ENCODE measurements around the gene KRT86.
A peak's percentile ranks its signal among the peaks of the same experiment; 100 is the strongest.

Gene KRT86

DNA sequence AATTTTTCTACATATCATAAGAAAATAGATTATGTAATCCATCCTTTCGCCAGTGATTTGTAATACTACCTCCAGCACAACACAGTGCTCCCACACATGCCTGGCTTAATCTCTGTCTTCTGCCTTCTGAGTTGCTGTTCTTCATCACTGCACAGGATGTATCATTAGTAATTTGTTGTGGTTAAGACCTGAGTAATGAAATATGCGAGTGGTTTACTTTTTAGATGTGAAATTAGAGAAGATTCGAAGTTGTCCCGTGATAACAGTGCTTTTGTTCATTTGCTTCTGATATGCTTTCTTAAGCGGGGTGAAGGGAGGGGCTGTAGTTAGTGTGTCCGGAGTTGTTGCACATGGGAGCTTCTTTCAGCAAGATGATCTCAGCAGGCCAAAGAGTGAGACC, 74.8 kb downstream of the KRT86 start:
- ChIA-PET POLR2A (no interaction called here), CTCF (interaction anchor here (0.7 to 2.0 kb wide), 8 partner anchors 10 to 531 kb away, joined by 3 to 8 read pairs (median 3); no protein-coding TSS in a partner anchor)
- Histone ChIP-seq H3K27ac (ENCODE audit: extremely low read depth, low read depth, low read length) (no peak overlapping the region), H3K36me3 (ENCODE audit: control insufficient read depth in 2 of 2, insufficient read depth in 1 of 2, low read length in 2 of 2) (no peaks in the 10 kb centered on the region), H3K9me3 (ENCODE audit: control insufficient read depth, insufficient read depth, low read depth, low read length) (no peaks in the 10 kb centered on the region), H3K4me1 (ENCODE audit: control insufficient read depth, insufficient read depth, low read length) (peaks cover 3% of the 10 kb centered on the region; the same call in 1 of the 2 replicates), H3K4me3 (ENCODE audit: low read depth, low read length) (no peak overlapping the region)
- TF ChIP-seq ZNF239 (tag by site-specific recombination; IDR thresholded peaks at IDR 0.05) (no peak), ZBTB17 (tag by site-specific recombination; IDR thresholded peaks at IDR 0.05) (0 out of 2 replicates have a peak, but pooled peaks have one; percentile 19)

DNA sequence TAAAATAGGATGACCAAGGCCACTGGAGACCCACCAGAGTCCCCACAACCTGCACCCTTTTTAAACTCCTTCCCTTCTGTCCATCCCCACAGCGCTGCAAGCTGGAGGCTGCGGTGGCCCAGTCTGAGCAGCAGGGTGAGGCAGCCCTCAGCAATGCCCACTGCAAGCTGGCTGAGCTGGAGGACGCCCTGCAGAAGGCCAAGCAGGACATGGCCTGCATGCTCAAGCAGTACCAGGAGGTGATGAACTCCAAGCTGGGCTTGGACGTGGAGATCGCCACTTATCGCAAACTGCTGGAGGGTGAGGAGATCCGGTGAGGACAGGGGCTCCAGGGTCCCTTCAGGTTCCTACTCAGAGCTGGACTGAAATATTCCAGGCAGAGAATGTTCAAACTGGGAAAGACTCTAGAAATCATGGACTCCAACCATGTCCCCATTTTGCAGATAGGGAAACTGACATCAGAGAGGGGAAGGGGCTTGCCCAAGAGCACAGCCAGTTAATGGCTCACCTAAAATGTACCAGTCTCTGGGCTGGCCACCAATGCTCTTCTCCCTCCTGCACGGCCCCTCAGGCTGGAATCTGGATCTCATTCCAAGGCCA, 75.7 kb downstream of the KRT86 start:
- TF ChIP-seq ZSCAN23 (tag by site-specific recombination; IDR thresholded peaks at IDR 0.05), result no peak
- TF ChIP-seq ZNF768 (tag by site-specific recombination; IDR thresholded peaks at IDR 0.05), result no peak
- TF ChIP-seq ZNF223 (tag by site-specific recombination; IDR thresholded peaks at IDR 0.05), result no peak
- no peak for TF ChIP-seq ZBTB8A (tag by site-specific recombination; IDR thresholded peaks at IDR 0.05)
- TF ChIP-seq, protein P1, sequence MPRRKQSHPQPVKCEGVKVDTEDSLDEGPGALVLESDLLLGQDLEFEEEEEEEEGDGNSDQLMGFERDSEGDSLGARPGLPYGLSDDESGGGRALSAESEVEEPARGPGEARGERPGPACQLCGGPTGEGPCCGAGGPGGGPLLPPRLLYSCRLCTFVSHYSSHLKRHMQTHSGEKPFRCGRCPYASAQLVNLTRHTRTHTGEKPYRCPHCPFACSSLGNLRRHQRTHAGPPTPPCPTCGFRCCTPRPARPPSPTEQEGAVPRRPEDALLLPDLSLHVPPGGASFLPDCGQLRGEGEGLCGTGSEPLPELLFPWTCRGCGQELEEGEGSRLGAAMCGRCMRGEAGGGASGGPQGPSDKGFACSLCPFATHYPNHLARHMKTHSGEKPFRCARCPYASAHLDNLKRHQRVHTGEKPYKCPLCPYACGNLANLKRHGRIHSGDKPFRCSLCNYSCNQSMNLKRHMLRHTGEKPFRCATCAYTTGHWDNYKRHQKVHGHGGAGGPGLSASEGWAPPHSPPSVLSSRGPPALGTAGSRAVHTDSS (tag by site-specific recombination; IDR thresholded peaks at IDR 0.05), result no peak
- TF ChIP-seq HOXA7 (CRISPR knock-in tag; IDR thresholded peaks at IDR 0.05; ENCODE audit: borderline replicate concordance), result no peak
- TF ChIP-seq AEBP2 (tag by site-specific recombination; IDR thresholded peaks at IDR 0.05; ENCODE audit: borderline replicate concordance), result no peak
- TF ChIP-seq ZNF514 (tag by site-specific recombination; IDR thresholded peaks at IDR 0.05), result no peak
- TF ChIP-seq ZNF174 (tag by site-specific recombination; IDR thresholded peaks at IDR 0.05), result no peak
- TF ChIP-seq, protein P2, sequence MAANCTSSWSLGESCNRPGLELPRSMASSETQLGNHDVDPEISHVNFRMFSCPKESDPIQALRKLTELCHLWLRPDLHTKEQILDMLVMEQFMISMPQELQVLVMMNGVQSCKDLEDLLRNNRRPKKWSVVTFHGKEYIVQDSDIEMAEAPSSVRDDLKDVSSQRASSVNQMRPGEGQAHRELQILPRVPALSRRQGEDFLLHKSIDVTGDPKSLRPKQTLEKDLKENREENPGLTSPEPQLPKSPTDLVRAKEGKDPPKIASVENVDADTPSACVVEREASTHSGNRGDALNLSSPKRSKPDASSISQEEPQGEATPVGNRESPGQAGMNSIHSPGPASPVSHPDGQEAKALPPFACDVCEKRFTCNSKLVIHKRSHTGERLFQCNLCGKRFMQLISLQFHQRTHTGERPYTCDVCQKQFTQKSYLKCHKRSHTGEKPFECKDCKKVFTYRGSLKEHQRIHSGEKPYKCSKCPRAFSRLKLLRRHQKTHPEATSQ (tag by site-specific recombination; IDR thresholded peaks at IDR 0.05), result no peak
- peaks cover 3% of the 10 kb centered on the region; the same call in 1 of the 2 replicates for H3K4me1 ChIP-seq (ENCODE audit: control insufficient read depth, insufficient read depth, low read length)
- POLR2A ChIA-PET, result no interaction called here
- H3K4me3 ChIP-seq (ENCODE audit: low read depth, low read length), result no peak overlapping the region
- no peaks in the 10 kb centered on the region for H3K36me3 ChIP-seq (ENCODE audit: control insufficient read depth in 2 of 2, insufficient read depth in 1 of 2, low read length in 2 of 2)
- CTCF ChIA-PET, result interaction anchor here (0.6 to 3.5 kb wide), 8 partner anchors 8 to 184 kb away, joined by 3 to 13 read pairs (median 3); no protein-coding TSS in a partner anchor
- no peaks in the 10 kb centered on the region for H3K9me3 ChIP-seq (ENCODE audit: control insufficient read depth, insufficient read depth, low read depth, low read length)
- no peak overlapping the region for H3K27ac ChIP-seq (ENCODE audit: extremely low read depth, low read depth, low read length)

- ChIA-PET POLR2A (no interaction called here), CTCF (interaction anchor here (0.6 to 3.5 kb wide), 9 partner anchors 11 to 194 kb away, joined by 3 to 13 read pairs (median 4); no protein-coding TSS in a partner anchor)
- Histone ChIP-seq H3K4me1 (ENCODE audit: control insufficient read depth, insufficient read depth, low read length) (peaks cover 3% of the 10 kb centered on the region; the same call in 1 of the 2 replicates), H3K4me3 (ENCODE audit: low read depth, low read length) (no peak overlapping the region), H3K27ac (ENCODE audit: extremely low read depth, low read depth, low read length) (no peak overlapping the region), H3K36me3 (ENCODE audit: control insufficient read depth in 2 of 2, insufficient read depth in 1 of 2, low read length in 2 of 2) (no peaks in the 10 kb centered on the region), H3K9me3 (ENCODE audit: control insufficient read depth, insufficient read depth, low read depth, low read length) (no peaks in the 10 kb centered on the region)
- TF ChIP-seq ZNF660 (tag by site-specific recombination; IDR thresholded peaks at IDR 0.05) (no peak), HOXD13 (CRISPR knock-in tag; IDR thresholded peaks at IDR 0.05; ENCODE audit: borderline replicate concordance) (no peak), SALL2 (tag by site-specific recombination; IDR thresholded peaks at IDR 0.05; ENCODE audit: borderline replicate concordance) (no peak)
Measured at GRCh38 chr12:52350786-52351185, 76.3 kb downstream of the KRT86 start.
